ENCODE results near the gene XCR1.

Gene XCR1

DNA sequence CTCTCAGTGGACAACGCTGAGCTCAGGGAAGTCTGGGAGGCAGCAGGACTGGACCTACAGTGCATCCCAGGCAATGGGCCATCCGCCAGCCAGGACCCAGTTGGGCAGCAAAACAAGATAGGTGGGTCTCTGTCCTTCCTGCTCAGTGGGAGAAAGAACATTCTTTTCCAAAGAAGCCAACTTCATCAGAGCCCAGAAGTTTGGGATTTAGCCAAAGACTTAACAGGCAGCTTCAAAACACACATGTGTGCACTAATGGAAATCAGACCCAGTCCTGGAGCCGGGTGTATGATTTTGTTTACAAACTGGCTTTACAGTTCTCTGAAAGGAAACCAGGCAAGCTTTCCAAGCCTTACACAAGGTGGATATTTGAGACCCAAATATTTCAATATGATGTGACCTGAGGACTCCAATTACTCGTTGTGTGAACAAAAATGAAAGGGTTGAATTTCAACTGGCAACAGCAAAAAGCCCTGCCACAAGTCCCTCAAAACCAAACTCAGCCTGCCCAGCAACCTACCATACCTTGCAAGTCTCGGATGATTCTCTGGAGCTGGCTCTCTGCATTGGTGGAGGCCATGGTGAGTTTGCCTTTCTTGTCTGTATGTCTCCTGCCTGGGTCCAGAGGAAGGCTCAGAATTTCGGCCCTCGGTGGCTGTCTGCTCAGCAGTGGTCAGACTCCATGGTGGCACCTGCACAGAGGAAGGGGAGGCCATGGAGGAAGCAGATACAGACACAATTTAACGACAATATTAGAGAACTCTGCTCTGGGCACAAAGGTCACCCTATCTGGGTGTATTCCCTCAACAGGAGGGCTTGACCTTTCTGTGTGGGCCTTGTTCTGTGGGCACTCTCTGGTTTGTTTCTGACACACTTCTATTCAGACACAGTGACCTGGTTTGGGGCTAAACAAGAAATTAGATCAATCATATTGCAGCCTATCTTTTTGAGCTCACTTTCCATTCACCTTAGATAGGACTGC, 42.7 kb downstream of the XCR1 start:
- no peak for TF ChIP-seq CTCF (IDR thresholded peaks at IDR 0.05; ENCODE audit: low read depth, low read length)
- in situ Hi-C loops (cut with HindIII; ENCODE audit: low sequenced_read_pairs) = no loop called here
- DNase-seq (ENCODE audit: low read depth, low spot score) = peak; percentile 32
- H3K4me3 ChIP-seq (ENCODE audit: low read depth, low read length) = no peak overlapping the region

- in situ Hi-C loops (cut with HindIII; ENCODE audit: low sequenced_read_pairs) = no loop called here
- TF ChIP-seq CTCF (IDR thresholded peaks at IDR 0.05; ENCODE audit: low read depth, low read length) = no peak
- no peak overlapping the region for H3K4me3 ChIP-seq (ENCODE audit: low read depth, low read length)
- no peak for DNase-seq (ENCODE audit: low read depth, low spot score)
Observed at GRCh38 chr3:45983770-45984169, 43.5 kb downstream of the XCR1 start.

GRCh38 chr3:45981346-45982074, 45.8 kb downstream of the XCR1 start:
- DNase-seq (ENCODE audit: low read depth, low spot score) = no peak
- in situ Hi-C loops (cut with HindIII; ENCODE audit: low sequenced_read_pairs) = no loop called here
- no peak for TF ChIP-seq CTCF (IDR thresholded peaks at IDR 0.05; ENCODE audit: low read depth, low read length)
- no peak overlapping the region for H3K4me3 ChIP-seq (ENCODE audit: low read depth, low read length)

- H3K4me3 ChIP-seq (ENCODE audit: low read depth, low read length) = no peak overlapping the region
- DNase-seq (ENCODE audit: low read depth, low spot score) = no peak
- in situ Hi-C loops (cut with HindIII; ENCODE audit: low sequenced_read_pairs) = no loop called here
- no peak for TF ChIP-seq CTCF (IDR thresholded peaks at IDR 0.05; ENCODE audit: low read depth, low read length)
Observed at GRCh38 chr3:45980819-45981218, 46.5 kb downstream of the XCR1 start.

- no peak for DNase-seq (ENCODE audit: low read depth, low spot score)
- in situ Hi-C loops (cut with HindIII; ENCODE audit: low sequenced_read_pairs) = no loop called here
- no peak for TF ChIP-seq CTCF (IDR thresholded peaks at IDR 0.05; ENCODE audit: low read depth, low read length)
- no peak overlapping the region for H3K4me3 ChIP-seq (ENCODE audit: low read depth, low read length)
Observed at GRCh38 chr3:45980229-45980813, 47.0 kb downstream of the XCR1 start.

GRCh38 chr3:45979378-45979777, 47.9 kb downstream of the XCR1 start:
- in situ Hi-C loops (cut with HindIII; ENCODE audit: low sequenced_read_pairs) = no loop called here
- H3K4me3 ChIP-seq (ENCODE audit: low read depth, low read length) = no peak overlapping the region
- DNase-seq (ENCODE audit: low read depth, low spot score) = no peak
- no peak for TF ChIP-seq CTCF (IDR thresholded peaks at IDR 0.05; ENCODE audit: low read depth, low read length)
